ENCODE measurements around the gene MLC1. TPM values are rescaled to one million over a fixed set of nuclear protein-coding genes. Genes with fewer than 3 reads are reported as not detected.

MLC1 gene
- total and polyA plus RNA-seq, 2 of the 4 experiments (the other 2 are of a cell fraction), result 0.10 TPM; not detected in 1

GRCh38 chr22:50051930-50052329, 33.3 kb downstream of the MLC1 start:
- H2BK5ac ChIP-seq (ENCODE audit: low read depth, low read length, poor library complexity, severe bottlenecking), result no peak overlapping the region
- no TSS peak for BruUV-seq (replicated peaks)
- ChIA-PET CTCF (no interaction called here), POLR2A (ENCODE audit: unreplicated experiment) (no interaction called here)
- H3K9me1 ChIP-seq (ENCODE audit: insufficient read depth, low read length), result no peaks in the 10 kb centered on the region
- 77% methylated on average over 8 of the region's 18 CpGs; no CpG with 5 or more reads in 1 of the 2 experiments for WGBS, 2 experiments (ENCODE audit: extremely low coverage in 2 of 2, insufficient read length in 1 of 2)
- H3K18ac ChIP-seq (ENCODE audit: low read depth, low read length), result no peak overlapping the region
- no peak overlapping the region for H3K4me2 ChIP-seq (ENCODE audit: low read depth, low read length)
- no peak overlapping the region for H2AK9ac ChIP-seq (replicated peaks; ENCODE audit: low read depth, low read length, poor library complexity)
- ATAC-seq (ENCODE audit: low read depth), result no peak
- in situ Hi-C loops (cut with MboI; ENCODE audit: low sequenced_read_pairs) (no loop called here), intact Hi-C loops (cut with micrococcal nuclease) (no loop called here), dilution Hi-C loops (cut with HindIII; ENCODE audit: low sequenced_read_pairs, unreplicated experiment) (no loop called here)
- peaks cover 16% of the 10 kb centered on the region for H3K9me3 ChIP-seq (ENCODE audit: control insufficient read depth, insufficient read depth, low read length)
- TF ChIP-seq CHD1 (IDR thresholded peaks at IDR 0.05; ENCODE audit: low read depth, low read length) (no peak), BHLHE40 (IDR thresholded peaks at IDR 0.05; ENCODE audit: low read depth, low read length) (no peak), POLR2A (IDR thresholded peaks at IDR 0.05; ENCODE audit: low read depth, low read length) (no peak), USF2 (IDR thresholded peaks at IDR 0.05; ENCODE audit: low read depth, low read length) (no peak), FOS (IDR thresholded peaks at IDR 0.05; ENCODE audit: low read depth, low read length) (no peak), RCOR1 (IDR thresholded peaks at IDR 0.05; ENCODE audit: insufficient replicate concordance, low read length) (no peak), MAZ (IDR thresholded peaks at IDR 0.05; ENCODE audit: borderline replicate concordance, low read depth, low read length) (no peak), MXI1 (IDR thresholded peaks at IDR 0.05; ENCODE audit: borderline replicate concordance, low read depth, low read length) (no peak), RAD21 (IDR thresholded peaks at IDR 0.05; ENCODE audit: low read length) (no peak), SMC3 (IDR thresholded peaks at IDR 0.05; ENCODE audit: low read depth, low read length) (no peak), CTCF (conservative IDR thresholded peaks at IDR 0.05; ENCODE audit: low read depth, low read length) (no peak), CEBPB (IDR thresholded peaks at IDR 0.05; ENCODE audit: low read depth, low read length) (no peak), NFE2L2 (IDR thresholded peaks at IDR 0.05; ENCODE audit: low read depth, low read length) (no peak), MAFK (IDR thresholded peaks at IDR 0.05; ENCODE audit: low read depth, low read length) (no peak), ELK1 (IDR thresholded peaks at IDR 0.05; ENCODE audit: borderline replicate concordance, low read depth, low read length) (no peak), RFX5 (IDR thresholded peaks at IDR 0.05; ENCODE audit: low read depth, low read length) (no peak)
- no peaks in the 10 kb centered on the region for H3K4me1 ChIP-seq (ENCODE audit: control insufficient read depth, insufficient read depth, low read length)
- no peak overlapping the region for H2BK15ac ChIP-seq (ENCODE audit: low read depth, low read length)
- no peaks in the 10 kb centered on the region for H4K20me1 ChIP-seq (ENCODE audit: insufficient read depth, low read length)
- DNase-seq, result no peak
- H3K4me3 ChIP-seq (ENCODE audit: insufficient read depth, low read depth, low read length), result no peak overlapping the region
- peaks cover 22% of the 10 kb centered on the region for H3K27me3 ChIP-seq (ENCODE audit: control insufficient read depth, insufficient read depth, low read length)
- no peaks in the 10 kb centered on the region for H3K36me3 ChIP-seq (ENCODE audit: control insufficient read depth, insufficient read depth, low read length)
- H2BK120ac ChIP-seq (ENCODE audit: low read depth, low read length), result no peak overlapping the region
- no peak overlapping the region for H4K5ac ChIP-seq (ENCODE audit: low read depth, low read length)
- no peaks in the 10 kb centered on the region for H3K79me1 ChIP-seq (ENCODE audit: low read depth in 1 of 2, low read length in 2 of 2)
- no peak overlapping the region for H3K56ac ChIP-seq (ENCODE audit: extremely low read depth, insufficient read depth, low read length)
- no peak overlapping the region for H4K91ac ChIP-seq (ENCODE audit: insufficient read depth, low read depth, low read length)
- no peak overlapping the region for H4K8ac ChIP-seq (ENCODE audit: low read depth in 2 of 2, low read length in 2 of 2)
- H2AK5ac ChIP-seq (ENCODE audit: low read depth, low read length), result no peak overlapping the region
- no peak overlapping the region for H3K14ac ChIP-seq (replicated peaks; ENCODE audit: low read depth, low read length)
- H2BK20ac ChIP-seq (ENCODE audit: low read depth, low read length), result no peak overlapping the region
- H2AFZ ChIP-seq (replicated peaks; ENCODE audit: low read length, poor library complexity), result no peak overlapping the region
- no peak overlapping the region for H3K27ac ChIP-seq (ENCODE audit: insufficient read depth, low read length)
- no peak overlapping the region for H3K4ac ChIP-seq (ENCODE audit: low read depth, low read length)
- H3K23ac ChIP-seq (ENCODE audit: low read depth, low read length), result no peak overlapping the region
- no peak overlapping the region for H3K9ac ChIP-seq (ENCODE audit: low read depth, low read length)
